Left colon (tissue), 2 donors: ENCODE results near the gene ERP27. TPM values are rescaled to one million over a fixed set of nuclear protein-coding genes. Genes with fewer than 3 reads are reported as not detected.

Source experiments
- ATAC-seq: fragments of 200-7000 bp; cut with Tn5 transposase; one replicate; pipeline ENCODE4 v1.9.1; 2020; ENCODE audit warnings: mild to moderate bottlenecking, moderate library complexity
- DNase-seq, 2 donors: peaks; one replicate each; pipeline ENCODE4 v3.0.0-alpha.2; 2020
- intact Hi-C, 2 donors: fragments of 100-400 bp; cut with DNase I in 1 of 2; cut with micrococcal nuclease in 1 of 2; formaldehyde crosslinking; loops; one replicate each; pipeline versions ENCODE4 v1.11.2 to v1.14.0; 2022; cut with DNase I, micrococcal nuclease
- total RNA-seq, 2 donors: library from RNA; stranded (reverse); fragmentation: NEBNext Ultra II Directional; extraction: Animal tissue kit (Norgen Biotek cat#: 25700); gene quantifications; one replicate each; pipeline ENCODE4 v1.2.1, GENCODE V29; 2021
- donor health status: DM: no; HTN: no; CAD: no.
- donor health status: DM: yes; HTN: yes; CAD: no.

The ERP27 gene
- total RNA-seq, 2 donors from 2014 or later = 1.0 to 3.3 TPM

DNA sequence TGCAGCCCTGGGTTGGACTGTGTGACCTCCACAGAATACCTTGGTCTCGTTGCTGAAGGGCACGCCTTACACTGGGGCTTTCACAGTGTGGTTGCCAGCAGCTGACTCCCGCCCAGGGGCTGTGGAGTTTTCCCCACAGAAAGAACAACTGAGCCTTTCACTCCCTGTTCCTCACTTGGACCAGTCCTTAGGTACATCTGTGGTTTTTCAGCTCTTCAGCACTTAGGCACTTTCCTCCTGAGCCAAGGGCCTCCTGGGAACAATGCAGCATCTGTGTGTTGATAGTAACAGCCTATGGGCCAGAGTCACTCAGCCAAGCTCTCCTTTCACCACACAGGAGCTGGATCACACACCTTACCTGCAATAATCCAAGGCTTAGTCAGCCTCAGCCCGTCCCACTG, 25.0 kb downstream of the ERP27 start:
- peak; percentile 47 for ATAC-seq
- DNase-seq = peak in 1 of 2 donors; percentile 58
- intact Hi-C loops = no loop called here

- intact Hi-C loops = no loop called here
- peak; percentile 96 for ATAC-seq
- peak; percentile 17 to 70 for DNase-seq
Measured at GRCh38 chr12:14911131-14911530, 27.2 kb downstream of the ERP27 start.

DNA sequence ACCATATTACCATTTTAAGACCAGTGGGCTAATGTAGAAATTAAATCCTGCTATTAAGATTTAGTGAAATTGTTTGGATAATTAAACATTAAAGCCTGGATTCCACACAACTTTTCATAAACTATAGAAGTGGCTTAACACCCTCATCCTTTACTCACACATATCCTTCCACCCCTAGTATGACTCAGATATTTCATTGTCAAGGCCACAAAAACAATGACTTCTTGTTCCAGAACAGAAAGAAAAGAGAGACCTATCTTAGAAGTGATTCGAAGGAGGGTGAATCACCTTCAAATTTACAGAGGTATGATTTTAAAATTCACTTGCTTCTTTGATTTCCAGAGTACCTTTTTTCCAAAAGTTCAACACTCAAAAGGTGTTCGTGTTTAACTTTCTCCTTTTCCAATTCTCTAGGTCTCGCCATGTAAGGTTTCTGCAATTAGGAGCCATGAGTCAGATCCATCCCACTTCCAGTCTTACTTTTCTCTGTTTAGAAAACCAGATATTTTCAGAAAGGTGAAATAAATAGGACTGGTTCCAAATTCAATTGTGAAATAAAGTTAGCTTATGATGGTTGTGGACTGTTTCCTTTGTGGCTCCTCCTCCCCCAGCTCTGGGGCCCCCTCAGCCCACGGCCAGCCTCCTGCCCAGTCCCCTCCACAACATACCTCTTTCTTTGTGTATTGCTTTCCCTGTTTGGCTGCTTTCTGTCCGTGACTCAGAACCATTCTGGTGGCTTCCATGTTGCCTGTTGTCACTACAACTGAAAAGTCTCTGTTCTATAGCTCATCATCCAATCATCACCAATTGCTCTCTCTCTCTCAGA, 28.0 kb downstream of the ERP27 start:
- no peak for DNase-seq
- intact Hi-C loops = no loop called here
- no peak for ATAC-seq

DNA sequence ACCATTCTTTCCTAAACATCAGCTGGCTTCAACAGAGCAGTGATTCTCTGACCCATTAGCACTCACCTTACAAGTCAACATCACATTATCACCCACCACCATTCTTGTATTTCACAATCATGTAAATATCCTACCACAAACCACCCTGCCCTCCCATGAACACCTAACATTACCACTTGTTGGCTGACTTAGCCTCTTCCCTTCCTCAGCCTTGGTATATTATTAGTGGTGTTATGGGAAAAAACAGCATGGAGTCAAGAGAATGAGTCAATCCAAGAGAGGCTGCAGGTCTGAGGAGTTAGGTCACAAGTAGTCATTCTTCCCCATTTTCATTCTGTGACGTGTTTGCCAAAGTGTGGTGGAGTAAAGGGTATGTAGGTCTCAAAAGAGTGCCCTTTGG, 30.4 kb downstream of the ERP27 start:
- ATAC-seq (no peak), DNase-seq (no peak)
- intact Hi-C loops = no loop called here

- DNase-seq = no peak
- intact Hi-C loops = no loop called here
- no peak for ATAC-seq
Measured at GRCh38 chr12:14906114-14906513, 32.2 kb downstream of the ERP27 start.

GRCh38 chr12:14905269-14906004, 32.9 kb downstream of the ERP27 start:
- ATAC-seq = no peak
- no peak for DNase-seq
- intact Hi-C loops = no loop called here

DNA sequence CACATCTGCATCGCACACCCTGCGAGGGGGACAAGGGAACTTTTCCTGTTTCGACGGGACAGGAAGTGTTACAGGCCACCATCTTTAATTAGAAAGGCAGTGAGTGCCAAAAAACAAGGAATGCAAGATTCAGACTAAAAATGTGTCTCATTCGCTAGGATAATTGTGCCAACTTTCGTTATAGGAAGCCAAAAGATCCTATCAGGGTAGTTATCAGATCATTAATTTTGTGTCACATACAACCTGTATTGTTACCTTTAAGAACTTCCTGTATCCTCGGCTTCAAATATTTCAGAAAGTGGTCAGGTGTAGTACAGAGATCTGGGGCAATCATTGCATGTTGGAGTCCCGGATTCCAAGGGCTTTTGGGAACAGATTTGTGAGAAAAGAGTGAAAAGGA, 33.5 kb downstream of the ERP27 start:
- ATAC-seq = no peak
- intact Hi-C loops = no loop called here
- DNase-seq = no peak

DNA sequence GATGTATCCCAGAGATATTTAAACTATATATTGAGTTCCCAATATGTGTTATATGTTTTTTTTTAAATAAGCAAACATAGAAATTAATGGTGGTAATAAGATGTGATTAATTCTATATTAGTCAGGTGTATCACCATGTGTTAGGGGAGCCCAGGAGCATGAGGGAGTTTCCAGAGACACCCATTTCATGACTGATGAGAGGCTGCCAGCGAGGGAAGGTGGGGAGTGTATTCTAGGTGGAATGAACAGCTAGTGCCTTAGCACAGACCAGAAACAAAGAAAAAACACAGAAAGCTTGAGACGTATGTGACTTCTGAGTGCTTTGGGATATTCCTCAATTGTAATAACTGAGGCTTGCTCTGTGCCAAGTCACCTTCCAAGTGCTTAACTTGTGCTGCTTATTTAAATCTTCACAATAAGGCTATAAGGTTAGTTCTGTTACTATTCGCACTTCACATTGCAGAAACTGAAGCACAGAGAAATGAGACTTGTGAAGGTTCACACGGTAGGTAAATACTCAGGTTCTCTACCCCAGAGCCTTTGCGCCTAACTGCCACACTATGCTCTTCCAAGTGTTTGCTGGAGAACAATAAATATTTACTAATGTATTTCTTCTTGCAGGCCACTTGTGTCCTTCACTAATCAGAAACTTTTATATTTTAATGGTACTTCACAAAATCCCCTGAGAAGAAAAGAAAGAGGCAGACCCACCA, 34.8 kb downstream of the ERP27 start:
- intact Hi-C loops = no loop called here
- ATAC-seq (no peak), DNase-seq (no peak)

GRCh38 chr12:14902465-14902864, 35.9 kb downstream of the ERP27 start:
- DNase-seq (no peak), ATAC-seq (no peak)
- intact Hi-C loops = no loop called here

DNA sequence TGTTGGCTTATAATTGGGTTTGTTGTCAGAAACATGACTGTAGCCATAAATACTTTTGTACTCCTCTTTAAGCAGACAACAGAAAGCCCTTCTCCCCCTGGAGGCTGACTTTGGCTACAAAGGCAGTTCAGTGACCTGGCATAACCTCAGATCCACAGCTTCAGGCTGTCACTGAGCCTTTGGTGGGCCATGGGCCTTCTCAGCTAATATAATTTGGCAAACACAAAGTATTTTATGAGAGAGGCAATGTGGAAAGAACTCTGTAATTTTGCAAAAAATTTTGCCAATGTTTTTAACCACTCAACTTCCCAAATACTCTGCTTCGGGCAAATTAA, 37.1 kb downstream of the ERP27 start:
- DNase-seq (no peak), ATAC-seq (no peak)
- intact Hi-C loops = no loop called here

DNA sequence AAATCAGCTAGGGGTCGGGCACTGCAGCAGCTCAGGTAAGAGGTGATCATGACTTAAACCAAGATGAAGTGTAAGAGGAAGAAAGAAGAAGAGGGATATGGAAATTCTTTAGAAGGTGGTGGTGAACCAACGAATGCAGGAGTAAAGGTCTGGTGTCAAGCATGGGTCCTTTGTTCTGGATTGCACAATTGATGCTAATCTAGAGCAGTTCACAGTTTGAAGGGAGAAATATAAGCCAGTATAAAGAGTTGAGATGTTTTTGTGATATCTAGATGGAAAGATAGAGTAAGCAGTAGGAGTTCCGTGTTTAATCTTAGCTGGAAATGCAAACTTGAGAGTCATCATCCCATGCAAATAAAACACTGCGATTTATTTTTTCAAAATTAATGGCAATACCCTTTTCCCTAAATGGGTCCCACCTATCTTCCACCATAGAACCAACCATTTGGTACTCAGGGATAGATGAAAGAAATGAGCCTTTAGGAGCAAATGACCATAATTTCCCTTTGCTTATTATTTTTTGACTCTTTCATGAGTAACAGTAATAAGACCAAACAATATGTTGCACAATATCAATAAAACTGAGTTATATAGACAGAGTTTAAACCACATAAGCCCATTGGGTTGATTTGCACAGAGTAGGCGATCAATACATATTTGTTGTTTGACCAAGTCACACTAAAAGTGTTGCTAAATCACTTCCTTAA, 37.7 kb downstream of the ERP27 start:
- ATAC-seq (no peak), DNase-seq (no peak)
- intact Hi-C loops = no loop called here

GRCh38 chr12:14896521-14897169, 41.7 kb downstream of the ERP27 start:
- DNase-seq (no peak), ATAC-seq (no peak)
- intact Hi-C loops = no loop called here

DNA sequence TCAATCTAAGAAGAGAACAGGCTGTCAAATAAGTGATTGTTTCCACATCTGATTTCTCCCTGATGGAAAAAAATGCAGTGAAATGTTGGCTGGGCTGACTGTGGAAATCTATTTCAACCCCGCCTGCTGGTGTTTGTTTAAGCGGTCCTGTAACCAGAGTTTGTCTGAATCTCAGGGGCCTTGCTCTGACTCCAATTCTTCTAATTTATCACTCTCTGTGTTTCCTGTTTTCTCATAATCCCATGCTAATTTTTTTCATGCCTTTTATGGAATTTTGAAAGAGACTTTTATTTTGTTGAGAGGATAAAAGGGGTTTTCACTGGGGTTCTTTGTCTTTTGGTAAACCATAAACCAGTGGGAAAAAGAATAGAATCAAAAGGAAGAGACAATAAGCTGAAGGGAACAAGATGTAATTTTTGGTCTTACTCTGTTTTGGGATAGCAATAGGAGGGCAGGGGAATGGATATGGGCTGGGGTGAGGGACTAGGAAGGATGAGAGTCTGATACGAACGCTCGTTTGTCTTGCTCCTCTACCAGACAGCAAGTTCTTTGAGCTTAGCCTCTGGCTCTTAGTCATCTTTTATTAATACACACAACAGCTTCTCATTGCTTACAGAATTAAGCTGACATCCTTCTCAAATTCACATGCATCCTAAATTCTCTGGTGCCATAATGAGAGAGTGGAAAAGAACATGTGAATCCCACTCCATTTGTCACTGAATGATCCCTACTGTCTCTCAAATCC, 44.7 kb downstream of the ERP27 start:
- intact Hi-C loops = no loop called here
- ATAC-seq = no peak
- no peak for DNase-seq

DNA sequence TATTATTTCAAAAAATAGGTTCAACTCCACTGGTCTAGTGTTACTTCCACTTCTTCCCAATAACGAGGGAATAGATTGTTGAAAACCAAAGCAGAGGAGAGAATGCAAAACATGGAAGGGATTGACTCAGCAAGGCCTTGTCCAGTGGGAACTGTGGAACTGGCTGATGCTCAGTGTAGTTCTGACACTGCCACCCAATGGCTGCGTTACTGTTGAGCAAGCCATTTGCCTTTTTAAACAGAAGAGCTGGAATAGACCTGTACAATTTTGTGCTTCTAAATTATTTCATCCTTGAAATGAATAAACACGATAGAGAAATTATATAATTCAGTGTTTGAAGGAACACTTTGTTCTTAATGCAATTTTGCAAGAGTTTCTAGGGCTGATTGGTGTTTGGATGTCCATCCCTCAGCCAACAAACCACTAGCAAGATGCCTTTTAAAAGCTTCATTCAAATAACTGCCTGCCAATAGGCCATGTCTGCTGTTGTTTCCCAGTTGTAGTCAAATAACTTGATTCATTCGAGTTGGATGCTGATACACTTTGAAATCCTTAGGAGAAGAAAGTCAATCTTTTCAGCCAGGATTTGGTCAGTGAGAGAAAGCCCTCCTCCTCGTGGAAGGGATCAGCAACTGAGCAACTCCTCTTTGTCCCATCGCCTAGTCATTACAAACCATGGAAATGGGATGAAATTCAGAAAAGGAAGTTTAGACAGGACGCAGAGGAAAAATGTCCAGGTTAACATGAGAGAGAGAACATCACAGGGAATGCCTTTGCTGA, 45.4 kb downstream of the ERP27 start:
- ATAC-seq (no peak), DNase-seq (no peak)
- intact Hi-C loops = no loop called here

DNA sequence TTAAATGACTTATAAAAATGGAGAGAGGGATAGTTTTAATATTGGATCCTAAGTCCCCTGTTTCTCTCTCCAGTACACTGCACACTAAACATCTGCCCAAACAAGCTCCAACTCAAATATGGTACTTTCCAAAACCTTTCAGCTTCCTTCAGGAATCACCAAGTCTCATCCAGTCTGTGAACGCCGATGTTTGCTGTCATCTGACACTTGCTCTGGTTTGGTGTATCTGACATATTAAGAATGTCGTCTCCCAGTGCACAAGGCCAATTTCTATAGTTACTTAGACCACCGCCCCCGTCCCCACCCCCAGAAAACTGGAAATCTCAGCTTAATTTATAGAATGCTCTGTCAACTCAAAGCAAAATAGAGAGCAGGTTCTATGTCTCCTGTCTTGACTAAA, 47.6 kb downstream of the ERP27 start:
- no peak for ATAC-seq
- intact Hi-C loops = no loop called here
- DNase-seq = no peak

GRCh38 chr12:14886271-14886670, 52.1 kb downstream of the ERP27 start:
- ATAC-seq = no peak
- no peak for DNase-seq
- intact Hi-C loops = no loop called here

DNA sequence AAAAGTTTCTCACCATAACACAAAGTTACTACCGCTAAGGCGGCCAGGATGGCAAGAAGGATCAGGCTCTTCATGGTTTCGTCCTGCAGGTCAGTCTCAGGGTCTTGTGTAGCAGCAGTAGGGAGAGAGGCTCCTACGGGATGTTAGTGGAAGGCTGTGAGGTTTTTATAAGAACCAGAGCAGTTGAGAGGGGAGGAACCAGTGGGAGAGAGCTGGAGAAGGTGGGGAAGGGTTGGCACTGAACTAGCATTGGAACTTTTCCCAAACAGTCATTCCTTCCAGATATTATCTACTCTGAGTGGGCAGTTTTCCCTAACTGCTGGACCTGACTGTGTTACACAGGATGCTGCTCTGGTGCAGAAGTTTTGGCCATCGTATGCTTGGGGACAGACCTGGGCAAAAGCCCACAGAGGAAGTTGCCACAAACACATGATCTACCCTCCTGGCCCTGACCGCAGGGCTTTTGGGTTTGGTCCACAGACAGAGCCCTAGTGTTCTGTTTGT, 52.6 kb downstream of the ERP27 start, which contains the start of gene MGP:
MGP (minus strand) TSS at position 137 of the 504 bp plus-strand sequence; CDS start at position 74, 63 bp downstream.
- DNase-seq (no peak), ATAC-seq (no peak)
- intact Hi-C loops = no loop called here
